Stimulated activated CD4-positive, alpha-beta T cell treated with anti-CD3 and anti-CD28 coated beads, Interleukin-15, amount 100 ng/mL, for 1 hour (primary cell): ENCODE measurements around the gene PRDM15.

Experiments
- DNase-seq, 2 donors: peaks; one replicate each; pipeline ENCODE4 v3.0.0-alpha.2; 2020; ENCODE audit warnings: low read depth in 1 of 2, low spot score in 1 of 2

PRDM15 gene

DNA sequence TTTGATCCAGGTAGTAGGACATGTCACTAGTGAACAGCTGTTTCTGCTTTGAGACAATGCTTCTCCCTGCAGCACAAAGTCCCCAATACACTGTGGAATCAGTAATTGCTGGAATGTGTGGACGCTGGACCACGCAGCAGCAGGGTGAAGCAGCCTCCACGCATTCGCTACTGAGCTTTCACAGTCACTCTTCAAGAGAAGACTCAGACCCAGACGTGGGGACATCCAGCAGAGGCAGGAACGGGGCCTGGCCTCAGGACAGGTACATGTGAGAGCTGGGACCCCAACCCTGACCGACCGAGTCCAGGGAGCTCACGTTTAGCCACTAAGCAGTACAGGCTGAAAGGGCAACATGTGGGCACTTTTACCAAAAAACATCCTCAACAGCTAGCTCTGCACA is 34.1 kb upstream of the PRDM15 start:
- DNase-seq: no peak

DNA sequence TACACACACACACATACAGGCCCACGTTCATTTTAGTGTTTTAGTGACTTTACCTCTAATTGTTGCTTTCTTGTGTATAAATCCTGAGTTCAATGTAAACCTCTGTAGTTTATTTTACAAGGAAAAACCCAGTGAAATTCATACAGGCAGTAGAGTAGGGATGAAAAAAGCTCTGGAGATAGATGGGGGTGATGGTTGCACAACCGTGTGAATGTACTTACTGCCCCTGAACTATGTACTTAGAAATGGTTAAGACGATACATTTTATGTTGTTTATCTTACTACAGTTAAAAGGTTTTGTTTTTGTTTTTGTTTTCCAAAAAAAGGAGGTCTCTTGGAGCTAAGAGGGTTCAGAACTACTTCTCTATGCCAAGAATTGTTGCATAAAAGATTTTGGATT is 29.7 kb upstream of the PRDM15 start:
- DNase-seq: no peak

DNA sequence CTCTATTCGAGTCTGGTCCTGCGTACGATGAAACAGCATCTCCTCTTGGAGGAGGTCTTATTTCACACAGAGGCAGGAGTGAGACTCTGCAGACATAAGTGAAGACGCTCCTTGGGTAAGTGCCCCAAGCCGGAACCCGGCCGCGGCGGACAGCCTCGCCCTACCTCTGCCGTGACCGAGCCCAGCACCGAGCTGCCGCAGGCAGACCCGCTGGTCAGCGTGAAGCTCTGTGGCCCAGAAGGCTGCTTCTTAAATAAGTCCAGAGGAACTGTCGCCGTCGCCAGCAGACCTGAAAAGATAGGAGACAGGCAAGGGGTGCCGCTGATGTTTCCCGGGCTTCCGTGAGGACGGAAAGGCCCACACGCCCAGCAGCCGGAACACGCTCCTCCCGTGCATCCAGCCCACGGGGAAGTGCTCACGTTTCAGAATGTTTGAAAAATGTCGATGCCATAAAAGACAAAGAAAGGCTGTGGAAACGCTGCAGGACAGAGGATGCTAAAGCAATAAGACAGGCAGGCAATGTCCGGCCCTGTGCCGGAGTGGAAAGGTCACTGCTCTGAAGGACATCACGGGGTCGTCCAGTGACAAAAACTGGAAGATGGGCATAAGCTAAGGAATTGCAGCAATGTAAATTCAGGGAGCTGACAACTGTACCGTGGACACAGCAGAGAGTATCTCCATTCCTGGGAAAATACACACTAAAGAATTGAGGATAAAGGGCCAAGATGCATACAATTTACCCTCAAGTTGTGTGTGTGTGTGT is 28.5 kb upstream of the PRDM15 start:
- DNase-seq: no peak

DNA sequence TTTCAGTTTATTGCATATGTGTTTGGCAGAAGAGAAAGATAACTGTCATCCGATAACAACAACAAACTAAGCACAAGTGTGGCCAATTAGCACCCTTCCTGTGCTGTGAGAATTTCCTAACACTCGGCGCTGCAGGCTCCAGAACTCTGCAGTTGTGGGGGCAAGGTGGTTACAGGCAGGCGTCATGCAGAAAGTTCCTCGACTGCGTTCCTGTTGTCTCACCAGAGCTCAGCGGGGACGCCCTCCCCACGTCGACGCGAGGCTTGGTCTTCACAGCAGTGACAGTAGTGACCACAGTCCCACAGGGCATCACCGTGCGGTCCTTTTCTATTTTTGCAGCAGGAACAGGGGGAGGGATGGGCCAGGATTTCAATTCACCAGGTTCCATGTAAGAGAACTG is 27.6 kb upstream of the PRDM15 start:
- DNase-seq: no peak

DNA sequence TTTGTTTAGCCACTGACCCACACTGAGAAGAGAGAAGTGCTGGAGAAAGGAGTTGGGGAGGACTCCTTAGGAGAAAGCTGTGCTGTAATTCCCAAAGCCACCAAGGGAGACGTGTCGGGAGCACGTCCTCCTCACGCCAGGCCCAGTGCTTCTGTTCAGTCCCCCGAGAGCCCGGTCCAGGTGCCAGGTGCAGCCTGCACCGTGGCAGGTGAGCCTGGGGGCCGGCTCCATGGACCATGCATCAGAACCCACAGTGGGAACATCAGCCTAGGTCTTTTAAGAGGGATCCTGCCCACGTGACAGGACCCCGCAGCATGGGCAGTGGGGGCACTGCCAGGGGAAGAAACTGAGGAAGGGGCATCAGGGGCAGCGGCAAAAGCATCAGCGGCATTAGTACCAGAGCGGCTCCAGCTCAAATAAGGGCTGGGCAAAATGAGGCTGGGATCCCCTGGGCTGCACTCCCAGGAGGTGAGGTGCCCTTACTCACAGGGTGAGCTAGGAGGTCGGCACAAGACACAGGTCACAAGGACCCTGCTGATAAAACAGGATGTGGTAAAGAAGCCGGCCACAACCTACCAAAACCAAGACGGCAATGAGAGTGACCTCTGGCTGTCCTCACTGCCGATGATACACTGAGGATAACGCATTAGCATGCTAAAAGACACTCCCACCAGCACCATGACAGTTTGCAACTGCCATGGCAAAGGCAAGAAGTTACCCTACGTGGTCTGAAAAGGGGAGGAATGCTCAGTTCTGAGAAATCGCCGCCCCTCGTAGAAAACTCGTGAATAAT is 24.6 kb upstream of the PRDM15 start:
- DNase-seq: no peak

DNA sequence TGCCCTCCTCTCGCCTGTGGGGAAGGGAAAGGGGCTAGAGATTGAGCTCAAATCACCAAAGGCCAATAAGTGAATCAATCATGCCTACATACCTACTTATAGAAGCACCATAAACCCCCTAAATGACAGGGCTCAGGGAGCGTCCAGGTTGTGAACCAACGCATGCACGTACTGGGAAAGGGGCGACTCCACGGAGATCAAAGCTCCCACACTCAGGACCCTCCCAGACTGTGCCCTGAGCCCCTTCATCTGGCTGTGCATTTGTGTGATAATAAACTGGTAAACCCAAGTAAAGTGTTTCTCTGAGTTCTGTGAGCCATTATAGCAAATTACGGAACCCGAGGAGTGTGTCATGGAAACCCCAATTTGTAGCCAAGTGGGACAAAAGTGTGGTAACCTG is 23.8 kb upstream of the PRDM15 start:
- DNase-seq: no peak

DNA sequence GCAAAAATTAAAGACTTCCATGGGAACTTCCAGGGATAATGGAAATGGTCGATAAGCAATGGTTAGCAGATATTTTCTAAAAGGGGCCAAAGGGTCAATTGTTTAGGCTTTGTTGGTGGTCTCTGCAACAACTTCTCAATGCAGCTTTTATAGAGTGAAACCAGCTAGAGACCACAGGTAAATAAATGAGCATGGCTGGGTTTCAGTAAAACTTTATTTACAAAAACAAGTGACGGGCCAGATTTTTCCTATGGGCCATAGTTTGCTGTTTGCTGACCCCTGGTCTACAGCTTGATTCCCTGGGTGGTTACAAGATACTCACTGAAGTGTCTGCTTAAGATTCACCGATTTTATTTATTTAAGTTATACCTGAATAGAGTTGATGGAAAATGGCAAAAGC is 22.6 kb upstream of the PRDM15 start:
- no peak for DNase-seq

DNA sequence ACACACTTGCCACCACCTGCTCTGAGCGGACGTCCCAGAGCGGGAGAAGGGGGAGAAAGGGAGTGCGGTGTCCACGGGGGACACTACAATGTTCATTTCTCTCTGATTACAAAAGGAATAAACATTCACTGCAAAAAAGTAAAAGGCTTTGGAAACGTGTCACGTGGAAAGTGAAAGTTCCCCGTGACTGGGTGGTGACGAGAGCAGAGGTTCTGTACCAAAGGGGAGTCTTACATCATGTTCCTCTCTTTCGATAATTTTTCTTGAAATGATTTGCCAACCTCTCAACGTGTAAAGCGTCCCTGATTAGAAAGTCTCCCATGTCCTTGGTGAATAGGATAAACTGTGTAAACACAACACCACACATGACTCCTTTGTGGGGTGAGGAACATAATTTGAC is 22.0 kb upstream of the PRDM15 start:
- no peak for DNase-seq

DNA sequence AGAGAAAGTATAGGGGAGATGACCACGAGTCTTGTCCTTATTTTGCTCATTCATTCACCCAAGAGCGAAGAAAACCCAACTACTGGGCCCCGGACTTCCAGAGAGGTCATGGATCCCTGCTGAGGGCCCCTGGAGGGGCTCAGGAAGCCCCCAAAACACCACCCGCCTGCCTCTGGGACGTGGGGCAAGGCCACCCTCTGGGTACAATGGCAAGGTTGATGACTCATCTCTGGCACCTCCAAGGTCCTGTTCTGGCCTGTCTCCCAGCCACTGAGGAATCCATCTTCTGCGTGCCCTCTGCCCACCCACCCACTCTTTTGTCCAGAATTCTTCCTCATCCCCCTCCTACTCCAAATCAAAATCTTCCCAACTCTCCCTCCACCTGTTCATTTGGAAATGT is 21.3 kb upstream of the PRDM15 start:
- no peak for DNase-seq

DNA sequence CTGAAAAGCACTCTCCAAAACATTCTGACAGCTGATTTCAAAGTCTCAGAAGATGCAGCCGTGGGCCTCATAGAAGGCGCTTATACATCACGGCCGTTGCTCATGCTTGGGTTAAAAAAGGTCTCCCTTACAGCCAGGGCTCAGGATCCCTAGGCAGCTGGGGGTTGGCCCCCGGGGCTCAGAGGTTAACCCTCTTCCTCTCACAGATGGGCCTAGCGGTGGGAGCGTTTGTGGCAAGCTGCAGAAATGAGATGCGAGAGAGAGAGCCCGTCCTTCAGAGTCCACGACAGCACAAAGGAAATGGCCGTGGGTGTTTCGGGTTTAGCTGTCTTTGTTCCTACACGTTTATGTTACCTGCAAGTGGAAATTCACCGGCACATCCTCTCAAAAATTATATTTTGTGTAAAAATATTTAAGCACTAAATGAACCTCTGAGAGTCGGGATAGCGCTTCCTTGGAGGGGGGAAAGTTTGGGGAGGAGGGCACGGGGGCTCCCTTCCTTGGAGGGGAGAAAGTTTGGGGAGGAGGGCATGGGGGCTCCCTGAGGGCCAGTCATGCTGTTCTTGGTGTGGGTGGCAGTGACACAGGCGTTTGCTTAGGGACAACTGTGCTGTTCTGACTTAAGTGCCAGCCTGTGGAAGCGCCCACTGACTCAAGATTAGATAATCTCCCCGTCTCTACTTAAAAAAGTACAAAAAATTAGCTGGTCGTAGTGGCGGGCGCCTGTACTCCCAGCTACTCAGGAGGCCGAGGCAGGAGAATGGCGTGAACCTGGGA is 20.5 kb upstream of the PRDM15 start:
- no peak for DNase-seq

DNA sequence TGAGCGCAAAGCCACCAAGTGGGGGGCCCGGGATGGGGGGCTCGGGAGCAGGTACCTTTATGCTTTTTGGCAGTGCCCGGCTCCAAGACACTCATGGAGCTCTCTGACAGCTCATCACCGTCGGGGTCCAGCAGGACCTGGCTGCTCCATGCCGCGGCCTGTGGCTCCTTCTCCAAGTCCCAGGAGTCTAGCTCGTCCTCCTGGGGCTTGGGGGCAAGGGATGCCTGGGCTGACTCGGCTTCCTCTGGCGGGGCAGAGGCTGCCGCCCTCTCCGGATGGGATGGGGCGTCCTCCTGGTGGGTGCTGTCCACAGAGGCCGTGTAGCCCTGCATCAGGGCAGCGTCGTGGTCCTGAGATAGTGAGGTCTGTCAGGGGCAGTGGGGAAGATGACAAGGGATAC is 19.9 kb upstream of the PRDM15 start:
- no peak for DNase-seq

DNA sequence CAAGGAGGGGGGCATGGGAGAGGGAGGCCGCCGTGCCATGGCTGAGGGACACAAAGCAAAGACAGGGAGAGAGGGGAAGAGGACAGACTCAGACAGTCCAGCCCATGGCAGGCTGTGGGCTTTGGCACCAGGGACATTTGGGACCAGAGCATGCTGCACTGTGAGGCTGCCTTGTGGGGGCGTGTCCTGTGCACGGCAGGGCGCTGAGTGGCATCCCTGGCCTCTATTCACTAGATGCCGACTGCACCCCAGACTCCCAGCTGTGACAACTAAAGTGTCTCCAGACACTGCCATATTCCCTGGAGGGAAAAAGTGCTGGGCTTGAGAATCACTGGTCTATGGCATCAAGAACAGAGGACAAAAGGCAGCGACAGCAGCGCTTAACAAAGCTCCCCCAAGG is 18.6 kb upstream of the PRDM15 start:
- DNase-seq: no peak

DNA sequence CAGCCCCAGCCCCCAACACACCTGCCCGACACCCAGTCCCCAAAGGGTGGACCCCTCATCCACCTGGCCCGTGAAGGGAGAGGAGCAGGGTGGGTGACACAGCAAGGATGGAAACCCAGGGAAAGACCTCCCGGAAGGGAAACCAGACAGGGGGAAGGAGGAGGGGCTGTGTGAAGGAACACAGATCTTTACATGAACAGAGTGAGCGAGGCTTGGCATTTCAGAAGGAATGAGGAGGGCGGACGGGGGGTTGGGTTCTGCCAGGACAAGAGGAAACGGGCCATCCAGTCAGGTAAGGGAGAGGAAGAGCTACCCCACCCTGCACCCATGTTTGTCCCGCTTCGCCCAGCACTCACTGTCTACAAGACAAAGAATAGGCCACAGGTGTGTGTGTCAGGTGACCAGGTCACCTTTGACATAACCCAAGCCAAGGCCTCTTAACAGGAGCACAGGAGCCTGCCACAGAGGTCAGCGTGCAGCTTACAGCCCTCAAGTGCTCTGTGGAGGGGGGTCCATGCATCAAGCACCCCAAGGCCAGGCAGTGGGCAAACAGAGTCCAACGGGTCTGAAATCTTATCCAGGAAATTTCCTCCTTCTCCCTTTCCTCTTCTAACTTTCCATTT is 18.0 kb upstream of the PRDM15 start:
- no peak for DNase-seq

DNA sequence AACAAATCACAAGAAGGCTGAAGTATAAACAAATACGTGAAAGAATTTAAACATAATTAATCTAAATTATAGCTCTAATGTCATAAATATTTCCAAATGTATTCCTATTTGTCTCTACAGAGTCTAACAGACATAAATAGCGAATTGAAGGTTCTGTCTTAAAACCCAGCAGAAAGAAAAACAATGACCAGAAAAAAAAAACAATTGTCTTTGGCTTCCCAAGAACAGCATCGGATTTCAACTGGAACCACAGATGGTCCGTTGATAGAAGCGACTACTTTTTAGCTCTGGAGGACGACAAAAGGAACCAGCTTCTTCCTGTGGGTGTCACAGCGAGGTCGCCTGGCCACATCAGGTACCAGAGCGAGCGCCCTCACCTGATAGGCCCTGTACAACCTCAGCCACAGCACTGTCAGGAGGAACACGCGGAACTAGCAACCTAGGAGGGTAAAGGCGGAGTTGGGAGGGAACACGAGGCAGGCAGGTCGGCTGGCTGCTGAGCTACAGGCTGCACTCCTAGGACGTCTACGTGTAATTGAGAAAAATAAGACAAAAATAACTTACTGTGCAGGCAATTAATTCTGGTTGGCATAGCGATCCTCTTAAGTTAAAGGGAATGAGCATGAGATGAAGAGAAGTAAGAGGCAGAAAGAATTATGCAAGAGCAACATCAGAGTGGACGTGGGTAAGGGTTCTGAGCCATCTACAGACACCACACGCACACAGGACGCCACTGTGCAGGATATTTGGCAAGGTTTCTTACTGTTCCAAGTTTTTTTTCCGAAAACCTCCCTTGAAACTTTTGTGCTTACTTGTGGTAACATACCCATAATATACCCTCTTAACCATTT is 16.7 kb upstream of the PRDM15 start:
- peak; percentile 21 to 22 for DNase-seq

DNA sequence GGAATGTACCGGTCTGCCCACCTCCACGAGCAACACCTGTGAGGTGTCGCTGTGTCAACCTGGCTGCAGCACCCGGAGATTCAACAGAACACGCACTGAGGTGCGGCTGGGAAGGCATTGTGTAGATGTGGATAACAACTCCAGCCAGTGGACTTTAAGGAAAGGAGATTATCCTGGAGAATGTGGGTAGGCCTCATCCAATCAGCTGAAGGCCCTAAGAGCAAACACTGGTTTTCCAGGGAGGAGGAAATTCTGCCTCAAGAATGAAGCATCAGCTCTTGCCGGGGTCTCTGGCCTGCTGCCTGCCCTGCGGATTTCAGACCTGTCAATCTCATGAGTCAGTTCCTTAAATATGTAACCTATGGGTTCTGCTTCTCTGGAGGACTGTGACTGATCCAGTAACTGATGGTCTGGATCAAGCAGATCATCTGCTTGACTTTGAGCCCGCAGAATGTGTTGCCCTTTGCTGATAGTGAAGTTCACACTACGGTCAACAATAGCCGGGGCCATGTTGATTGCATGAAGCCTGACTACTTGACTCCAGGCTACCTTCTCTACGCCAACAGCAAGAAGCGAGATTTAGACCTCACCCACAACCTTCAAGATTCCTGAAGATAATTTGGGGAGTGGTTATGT is 15.9 kb upstream of the PRDM15 start:
- DNase-seq: no peak

DNA sequence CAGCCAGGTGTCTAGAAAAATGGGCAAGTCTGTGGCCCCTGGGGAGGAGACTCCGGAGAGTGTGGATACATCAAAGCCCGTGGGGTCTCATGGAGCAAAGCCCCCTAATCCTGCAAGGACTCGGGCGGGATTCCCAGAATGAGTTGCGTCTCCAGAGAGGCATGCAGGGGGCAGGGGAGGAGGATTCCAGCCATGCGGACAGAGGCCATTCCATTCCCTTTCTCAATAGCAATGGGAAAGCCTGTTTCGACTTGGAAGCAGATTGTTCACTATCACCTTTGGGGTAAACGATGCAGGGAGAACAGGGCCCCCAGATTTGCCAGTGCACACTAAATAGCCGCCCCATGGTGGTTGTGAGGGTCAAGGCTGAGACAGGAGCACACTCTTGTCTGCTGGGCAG is 15.4 kb upstream of the PRDM15 start:
- no peak for DNase-seq

DNA sequence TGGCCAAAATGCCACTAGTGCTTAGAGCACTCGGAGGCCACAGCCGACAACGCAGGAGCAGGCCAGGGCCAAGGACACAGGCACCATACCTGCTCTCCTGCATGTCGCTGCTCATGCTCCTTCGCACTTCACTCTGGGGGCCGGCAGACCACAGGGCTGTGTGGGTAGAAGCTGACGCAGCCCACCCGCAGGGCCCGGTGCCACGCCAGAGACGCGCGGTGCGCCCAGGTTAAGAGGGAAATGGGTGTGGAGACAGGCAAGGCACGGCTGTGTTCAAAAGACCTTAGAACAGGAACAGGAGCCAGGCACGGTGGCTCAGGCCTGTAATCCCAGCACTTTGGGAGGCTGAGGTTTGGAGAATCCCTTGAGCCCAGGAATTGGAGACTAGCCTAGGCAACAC is 13.6 kb upstream of the PRDM15 start:
- no peak for DNase-seq

DNA sequence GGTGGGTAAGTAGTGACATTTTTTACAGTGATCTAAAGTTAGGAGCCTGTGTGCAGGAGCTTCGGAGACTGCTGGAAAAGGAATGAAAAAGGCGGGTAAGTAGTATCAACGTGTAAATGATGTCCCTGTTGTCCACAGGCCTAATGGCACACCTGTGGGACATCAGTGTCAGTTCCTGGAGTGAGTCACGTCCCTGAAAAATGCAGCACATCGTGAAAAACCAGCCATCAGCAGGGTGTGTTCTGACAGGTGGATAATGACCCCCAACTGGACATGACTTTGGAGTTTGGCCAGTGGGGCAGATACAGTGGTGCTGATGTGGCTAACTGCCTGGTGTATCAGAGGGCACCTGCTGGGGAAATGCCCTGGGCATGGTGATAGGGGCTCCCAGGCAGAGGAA is 12.0 kb upstream of the PRDM15 start:
- no peak for DNase-seq

DNA sequence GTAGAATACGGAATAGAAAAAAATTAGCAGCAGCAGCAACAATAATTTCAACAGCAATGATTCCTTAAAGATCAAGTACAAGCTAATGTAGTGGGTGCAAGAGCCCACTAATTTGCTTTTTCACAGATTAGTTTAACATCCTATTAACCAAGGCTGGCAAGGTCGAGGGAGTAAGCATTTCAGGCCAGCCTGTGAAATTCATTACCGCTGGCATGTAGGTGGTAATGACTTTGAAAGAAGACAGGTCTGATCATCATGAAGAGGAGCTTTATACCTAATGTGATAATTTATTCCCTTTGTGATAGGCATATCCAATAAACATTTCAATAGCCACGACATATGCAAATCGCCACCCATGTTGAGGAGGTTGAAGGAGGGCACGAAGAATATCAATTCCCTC is 11.2 kb upstream of the PRDM15 start:
- no peak for DNase-seq

DNA sequence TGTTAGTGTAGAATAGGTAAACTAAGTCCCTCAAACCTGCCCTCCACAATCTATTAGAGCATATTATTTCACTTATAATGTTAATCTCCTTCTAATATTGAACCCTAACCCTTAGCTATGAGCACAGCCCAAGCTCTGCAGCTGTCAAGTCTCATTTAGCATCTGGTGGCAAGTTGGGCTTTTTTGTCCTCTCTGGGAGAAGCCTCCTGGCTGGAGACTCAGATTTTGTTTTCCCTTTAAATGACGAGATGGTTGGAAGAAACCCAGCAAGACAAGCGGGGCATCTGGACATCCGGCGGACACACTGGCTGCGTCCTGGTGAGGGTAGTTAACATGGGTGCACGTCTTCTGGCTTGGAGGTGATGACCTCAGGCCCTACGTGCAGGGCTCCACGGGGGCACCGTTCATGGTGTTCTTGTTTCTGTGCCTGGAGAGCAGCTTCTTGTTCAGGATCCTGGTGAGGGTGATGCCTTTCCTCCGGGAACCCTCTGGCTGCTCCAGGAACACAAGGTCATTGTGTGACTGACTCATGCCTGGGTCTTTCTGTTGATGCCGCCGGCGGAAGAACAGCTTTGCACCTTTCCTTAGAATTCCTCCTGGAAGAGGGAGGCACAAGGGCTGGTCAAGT is 9.7 kb upstream of the PRDM15 start:
- no peak for DNase-seq
